HEK293 (cell line): ENCODE results near the gene TRMT61A.

Experiments used
- CTCF ChIA-PET: fragments of 350-600 bp; formaldehyde crosslinking; extraction: SDS; loops from one replicate; lab custom pipeline; 2021; ENCODE audit warnings: antibody characterized with exemption; lab: Yijun Ruan, JAX
- POLR2A ChIA-PET: fragments of 300-600 bp; formaldehyde crosslinking; extraction: SDS; loops from one replicate; lab custom pipeline; 2020; ENCODE audit warnings: antibody characterized with exemption, inconsistent platforms; lab: Yijun Ruan, JAX
- H3K27ac ChIP-seq: fragments of 200-500 bp; sonication (Bioruptor generic); 2 replicates; pipeline ENCODE4 v1.5.1; 2014; ENCODE audit warnings: low read depth, low read length, control low read depth, inconsistent platforms; ENCODE audit errors: extremely low read depth
- H3K36me3 ChIP-seq, 2 experiments: fragments of 200-500 bp in 1 of 2; sonication (Bioruptor generic) in 1 of 2; 1 replicate in 1 of 2; 2 replicates in 1 of 2; pipeline ENCODE4 v1.5.1; 2014 to 2017; ENCODE audit warnings: inconsistent platforms in 2 of 2, low read length in 2 of 2; ENCODE audit not compliant: control insufficient read depth in 2 of 2, insufficient read depth in 1 of 2
- H3K4me1 ChIP-seq: fragments of 200-500 bp; sonication (Bioruptor generic); 2 replicates; pipeline ENCODE4 v1.5.1; 2014; ENCODE audit warnings: mild to moderate bottlenecking, low read length, inconsistent platforms; ENCODE audit not compliant: control insufficient read depth, insufficient read depth
- H3K4me3 ChIP-seq: 2 replicates; pipeline ENCODE4 v1.5.1; 2011; ENCODE audit warnings: low read depth, mild to moderate bottlenecking, control low read depth, low read length, moderate library complexity
- H3K9me3 ChIP-seq: fragments of 200-500 bp; sonication (Bioruptor generic); 2 replicates; pipeline ENCODE4 v1.5.1; 2014; ENCODE audit warnings: low read depth, low read length, inconsistent platforms; ENCODE audit not compliant: control insufficient read depth, insufficient read depth
- PRDM1 ChIP-seq: fragments of 450-650 bp; formaldehyde crosslinking; IDR thresholded peaks from 2 replicates; pipeline ENCODE4; 2016; ENCODE audit warnings: missing biosample characterization, missing genetic modification characterization
- SCRT1 ChIP-seq: fragments of 450-650 bp; formaldehyde crosslinking; IDR thresholded peaks from 2 replicates; pipeline ENCODE4 v1.5.1; 2016; ENCODE audit warnings: missing biosample characterization, missing genetic modification characterization, borderline replicate concordance
- SCRT2 ChIP-seq: fragments of 450-650 bp; formaldehyde crosslinking; IDR thresholded peaks from 2 replicates; pipeline ENCODE4 v1.5.1; 2016; ENCODE audit warnings: missing biosample characterization, missing genetic modification characterization
- SP2 ChIP-seq: fragments of 450-650 bp; formaldehyde crosslinking; IDR thresholded peaks from 2 replicates; pipeline ENCODE4 v1.5.1; 2016; ENCODE audit warnings: missing biosample characterization, missing genetic modification characterization
- ZBTB17 ChIP-seq: fragments of 450-650 bp; formaldehyde crosslinking; IDR thresholded peaks from 2 replicates; pipeline ENCODE4 v1.5.1; 2016; ENCODE audit warnings: missing biosample characterization, missing genetic modification characterization
- ZBTB49 ChIP-seq: fragments of 450-650 bp; formaldehyde crosslinking; IDR thresholded peaks from 2 replicates; pipeline ENCODE4 v1.5.1; 2016; ENCODE audit warnings: missing biosample characterization, missing genetic modification characterization, low read depth
- ZBTB8A ChIP-seq: fragments of 450-650 bp; formaldehyde crosslinking; IDR thresholded peaks from 2 replicates; pipeline ENCODE4 v1.5.1; 2016; ENCODE audit warnings: missing biosample characterization, missing genetic modification characterization
- ZNF112 ChIP-seq: fragments of 450-650 bp; formaldehyde crosslinking; IDR thresholded peaks from 2 replicates; pipeline ENCODE4 v1.5.0; 2017; ENCODE audit warnings: missing biosample characterization, missing genetic modification characterization
- ZNF169 ChIP-seq: fragments of 450-650 bp; formaldehyde crosslinking; IDR thresholded peaks from 2 replicates; pipeline ENCODE4 v1.5.1; 2016; ENCODE audit warnings: missing biosample characterization, missing genetic modification characterization
- ZNF214 ChIP-seq: fragments of 450-650 bp; formaldehyde crosslinking; IDR thresholded peaks from 2 replicates; pipeline ENCODE4 v1.5.1; 2017; ENCODE audit warnings: missing biosample characterization, mild to moderate bottlenecking, missing genetic modification characterization, borderline replicate concordance
- ZNF223 ChIP-seq: fragments of 450-650 bp; formaldehyde crosslinking; IDR thresholded peaks from 2 replicates; pipeline ENCODE4 v1.5.1; 2016; ENCODE audit warnings: missing biosample characterization, missing genetic modification characterization
- ZNF341 ChIP-seq: fragments of 450-650 bp; formaldehyde crosslinking; IDR thresholded peaks from 2 replicates; pipeline ENCODE4; 2016; ENCODE audit warnings: low read depth, missing biosample characterization, missing genetic modification characterization
- ZNF501 ChIP-seq: fragments of 450-650 bp; formaldehyde crosslinking; IDR thresholded peaks from 2 replicates; pipeline ENCODE4 v1.5.1; 2016; ENCODE audit warnings: missing biosample characterization, missing genetic modification characterization
- ZNF510 ChIP-seq: fragments of 450-650 bp; formaldehyde crosslinking; IDR thresholded peaks from 2 replicates; pipeline ENCODE4 v1.5.1; 2018; ENCODE audit warnings: mild to moderate bottlenecking, missing genetic modification characterization, missing biosample characterization; ENCODE audit not compliant: insufficient replicate concordance
- ZNF600 ChIP-seq: fragments of 450-650 bp; formaldehyde crosslinking; IDR thresholded peaks from 2 replicates; pipeline ENCODE4 v1.5.1; 2016; ENCODE audit warnings: missing biosample characterization, missing genetic modification characterization
- ZNF624 ChIP-seq: fragments of 450-650 bp; formaldehyde crosslinking; IDR thresholded peaks from 2 replicates; pipeline ENCODE4 v1.5.1; 2017; ENCODE audit warnings: missing biosample characterization, missing genetic modification characterization
- ZNF658 ChIP-seq: fragments of 450-650 bp; formaldehyde crosslinking; IDR thresholded peaks from 2 replicates; pipeline ENCODE4; 2016; ENCODE audit warnings: missing biosample characterization, missing genetic modification characterization
- ZNF677 ChIP-seq: fragments of 450-650 bp; IDR thresholded peaks from 2 replicates; pipeline ENCODE4 v1.5.0; 2018; ENCODE audit warnings: missing biosample characterization, mild to moderate bottlenecking, missing genetic modification characterization, moderate library complexity
- ZNF830 ChIP-seq: fragments of 450-650 bp; IDR thresholded peaks from 2 replicates; pipeline ENCODE4 v1.5.0; 2018; ENCODE audit warnings: missing biosample characterization, missing genetic modification characterization, low read depth, mild to moderate bottlenecking, moderate library complexity
- ZXDB ChIP-seq: fragments of 450-650 bp; formaldehyde crosslinking; IDR thresholded peaks from 2 replicates; pipeline ENCODE4 v1.5.1; 2016; ENCODE audit warnings: missing biosample characterization, missing genetic modification characterization
- TF ChIP-seq, protein P1 (sequence below): fragments of 450-650 bp; formaldehyde crosslinking; conservative IDR thresholded peaks from 2 replicates; pipeline ENCODE4 v1.5.1; 2016; ENCODE audit warnings: low read depth, missing biosample characterization, missing genetic modification characterization
- TF ChIP-seq, protein P2 (sequence below): fragments of 450-650 bp; formaldehyde crosslinking; IDR thresholded peaks from 2 replicates; pipeline ENCODE4 v1.5.1; 2016; ENCODE audit warnings: missing biosample characterization, missing genetic modification characterization
- TF ChIP-seq, protein P3 (sequence below): fragments of 450-650 bp; IDR thresholded peaks from 2 replicates; pipeline ENCODE4 v1.5.1; 2018; ENCODE audit warnings: missing biosample characterization, missing genetic modification characterization

Gene TRMT61A

DNA sequence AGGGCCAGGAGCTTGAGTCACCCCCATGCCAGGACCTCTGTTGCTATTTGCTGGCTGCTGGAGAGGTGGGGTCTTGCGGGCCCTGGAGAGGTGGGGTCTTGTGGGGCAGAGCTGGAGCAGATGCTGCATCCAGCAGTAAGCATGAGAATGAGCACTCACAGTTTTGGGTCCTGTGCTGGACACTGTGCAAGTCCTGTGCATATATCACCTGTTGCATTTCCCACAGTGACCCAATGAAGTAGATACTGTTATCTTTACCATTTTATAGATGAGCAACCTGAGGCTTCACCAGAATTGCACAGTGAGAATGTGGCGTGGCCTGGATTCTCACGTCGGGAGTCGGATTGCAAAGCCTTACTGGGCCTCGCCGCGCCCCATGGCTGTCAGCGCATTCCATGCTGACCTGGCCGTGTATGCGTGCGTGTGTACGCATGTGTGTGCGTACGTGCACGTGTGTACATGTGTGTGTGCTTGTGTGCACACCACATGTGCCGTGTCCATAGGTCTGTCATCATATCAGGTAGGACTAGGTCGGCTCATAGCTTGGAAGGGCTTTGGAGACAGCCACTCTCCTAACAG is 45.8 kb downstream of the TRMT61A start:
- Histone ChIP-seq H3K36me3 (peaks cover 10 to 34% of the 10 kb centered on the region in 2 experiments; a peak in 2 of 3 replicates), H3K27ac (no peak overlapping the region), H3K9me3 (no peaks in the 10 kb centered on the region), H3K4me3 (no peak overlapping the region), H3K4me1 (peaks cover 10% of the 10 kb centered on the region)
- peak; percentile 79; the same call in 1 of the 2 replicates for TF ChIP-seq SCRT1 (tag by site-specific recombination)
- TF ChIP-seq ZNF830 = no peak
- TF ChIP-seq ZBTB8A (tag by site-specific recombination) = no peak
- TF ChIP-seq, protein P1, sequence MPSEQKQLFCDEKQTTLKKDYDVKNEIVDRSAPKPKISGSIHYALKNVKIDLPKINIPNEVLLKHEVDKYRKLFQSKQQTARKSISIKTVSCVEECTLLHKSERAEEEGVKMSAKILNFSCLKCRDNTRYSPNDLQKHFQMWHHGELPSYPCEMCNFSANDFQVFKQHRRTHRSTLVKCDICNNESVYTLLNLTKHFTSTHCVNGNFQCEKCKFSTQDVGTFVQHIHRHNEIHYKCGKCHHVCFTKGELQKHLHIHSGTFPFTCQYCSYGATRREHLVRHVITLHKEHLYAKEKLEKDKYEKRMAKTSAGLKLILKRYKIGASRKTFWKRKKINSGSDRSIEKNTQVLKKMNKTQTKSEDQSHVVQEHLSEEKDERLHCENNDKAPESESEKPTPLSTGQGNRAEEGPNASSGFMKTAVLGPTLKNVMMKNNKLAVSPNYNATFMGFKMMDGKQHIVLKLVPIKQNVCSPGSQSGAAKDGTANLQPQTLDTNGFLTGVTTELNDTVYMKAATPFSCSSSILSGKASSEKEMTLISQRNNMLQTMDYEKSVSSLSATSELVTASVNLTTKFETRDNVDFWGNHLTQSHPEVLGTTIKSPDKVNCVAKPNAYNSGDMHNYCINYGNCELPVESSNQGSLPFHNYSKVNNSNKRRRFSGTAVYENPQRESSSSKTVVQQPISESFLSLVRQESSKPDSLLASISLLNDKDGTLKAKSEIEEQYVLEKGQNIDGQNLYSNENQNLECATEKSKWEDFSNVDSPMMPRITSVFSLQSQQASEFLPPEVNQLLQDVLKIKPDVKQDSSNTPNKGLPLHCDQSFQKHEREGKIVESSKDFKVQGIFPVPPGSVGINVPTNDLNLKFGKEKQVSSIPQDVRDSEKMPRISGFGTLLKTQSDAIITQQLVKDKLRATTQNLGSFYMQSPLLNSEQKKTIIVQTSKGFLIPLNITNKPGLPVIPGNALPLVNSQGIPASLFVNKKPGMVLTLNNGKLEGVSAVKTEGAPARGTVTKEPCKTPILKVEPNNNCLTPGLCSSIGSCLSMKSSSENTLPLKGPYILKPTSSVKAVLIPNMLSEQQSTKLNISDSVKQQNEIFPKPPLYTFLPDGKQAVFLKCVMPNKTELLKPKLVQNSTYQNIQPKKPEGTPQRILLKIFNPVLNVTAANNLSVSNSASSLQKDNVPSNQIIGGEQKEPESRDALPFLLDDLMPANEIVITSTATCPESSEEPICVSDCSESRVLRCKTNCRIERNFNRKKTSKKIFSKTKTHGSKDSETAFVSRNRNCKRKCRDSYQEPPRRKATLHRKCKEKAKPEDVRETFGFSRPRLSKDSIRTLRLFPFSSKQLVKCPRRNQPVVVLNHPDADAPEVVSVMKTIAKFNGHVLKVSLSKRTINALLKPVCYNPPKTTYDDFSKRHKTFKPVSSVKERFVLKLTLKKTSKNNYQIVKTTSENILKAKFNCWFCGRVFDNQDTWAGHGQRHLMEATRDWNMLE (tag by site-specific recombination) = no peak
- peak; percentile 95 for TF ChIP-seq SCRT2
- TF ChIP-seq ZNF112 (tag by site-specific recombination) = no peak
- TF ChIP-seq ZBTB49 (tag by site-specific recombination) = no peak
- TF ChIP-seq ZNF169 (tag by site-specific recombination) = no peak
- no peak for TF ChIP-seq ZNF624 (tag by site-specific recombination)
- no peak for TF ChIP-seq ZNF214 (tag by site-specific recombination)
- TF ChIP-seq ZNF223 (tag by site-specific recombination) = no peak
- no peak for TF ChIP-seq PRDM1
- TF ChIP-seq ZNF677 = no peak
- TF ChIP-seq ZXDB (tag by site-specific recombination) = no peak
- ChIA-PET POLR2A (no interaction called here), CTCF (interaction anchor here (0.8 to 1.9 kb wide), 2 partner anchors 72 to 105 kb away, joined by 3 to 5 read pairs; no protein-coding TSS in a partner anchor)

DNA sequence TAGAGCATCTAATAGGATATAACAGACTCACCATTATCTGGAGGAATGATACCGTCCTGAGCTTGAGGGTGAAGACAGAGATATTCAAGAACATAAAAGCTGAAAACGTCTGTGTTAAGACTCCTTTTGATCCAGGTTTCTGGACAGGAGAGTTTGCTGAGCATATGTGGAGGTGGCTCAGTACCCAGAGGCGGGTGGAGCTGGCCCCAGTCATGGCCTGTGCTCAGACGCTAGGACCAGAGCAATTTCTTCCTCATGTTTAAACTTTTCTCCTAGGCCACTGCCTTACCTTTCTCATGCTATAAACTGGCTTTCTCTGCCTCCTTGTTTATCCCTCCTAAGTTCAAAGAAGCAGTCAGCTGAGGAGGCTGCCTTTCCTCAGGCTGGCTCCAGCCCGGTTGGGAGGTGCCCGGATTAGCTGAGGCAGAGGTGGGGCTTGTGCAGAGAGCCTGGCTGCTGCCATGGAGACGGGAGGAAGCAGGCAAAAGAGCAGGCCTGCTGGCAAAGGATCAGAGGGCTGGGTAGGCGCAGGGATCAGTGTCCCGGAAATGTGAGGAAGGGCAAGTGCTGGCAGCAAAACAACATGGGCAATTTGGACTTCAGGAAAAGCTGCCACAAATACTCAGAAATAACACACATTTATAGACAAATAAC is 47.5 kb downstream of the TRMT61A start:
- peaks cover 10 to 37% of the 10 kb centered on the region in 2 experiments; a peak in 2 of 3 replicates for H3K36me3 ChIP-seq
- H3K27ac ChIP-seq = peak overlapping the region; percentile 17
- no peak overlapping the region for H3K4me3 ChIP-seq
- H3K9me3 ChIP-seq = no peaks in the 10 kb centered on the region
- POLR2A ChIA-PET = interaction anchor here (0.6 kb wide), 1 partner anchor 525 kb away, joined by 6 read pairs; no protein-coding TSS in a partner anchor
- CTCF ChIA-PET = interaction anchor here (0.5 to 1.9 kb wide), 6 partner anchors 73 to 380 kb away, joined by 3 to 5 read pairs (median 4); no protein-coding TSS in a partner anchor
- H3K4me1 ChIP-seq = peaks cover 10% of the 10 kb centered on the region
- TF ChIP-seq ZNF510 (tag by site-specific recombination) = no peak
- peak; percentile 93 for TF ChIP-seq ZNF600
- peak; percentile 60 for TF ChIP-seq ZXDB (tag by site-specific recombination)
- TF ChIP-seq SP2 (tag by site-specific recombination) = peak; percentile 68
- TF ChIP-seq ZBTB17 (tag by site-specific recombination) = peak; percentile 95
- TF ChIP-seq, protein P2, sequence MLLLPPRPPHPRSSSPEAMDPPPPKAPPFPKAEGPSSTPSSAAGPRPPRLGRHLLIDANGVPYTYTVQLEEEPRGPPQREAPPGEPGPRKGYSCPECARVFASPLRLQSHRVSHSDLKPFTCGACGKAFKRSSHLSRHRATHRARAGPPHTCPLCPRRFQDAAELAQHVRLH (tag by site-specific recombination) = peak; percentile 88
- TF ChIP-seq, protein P3, sequence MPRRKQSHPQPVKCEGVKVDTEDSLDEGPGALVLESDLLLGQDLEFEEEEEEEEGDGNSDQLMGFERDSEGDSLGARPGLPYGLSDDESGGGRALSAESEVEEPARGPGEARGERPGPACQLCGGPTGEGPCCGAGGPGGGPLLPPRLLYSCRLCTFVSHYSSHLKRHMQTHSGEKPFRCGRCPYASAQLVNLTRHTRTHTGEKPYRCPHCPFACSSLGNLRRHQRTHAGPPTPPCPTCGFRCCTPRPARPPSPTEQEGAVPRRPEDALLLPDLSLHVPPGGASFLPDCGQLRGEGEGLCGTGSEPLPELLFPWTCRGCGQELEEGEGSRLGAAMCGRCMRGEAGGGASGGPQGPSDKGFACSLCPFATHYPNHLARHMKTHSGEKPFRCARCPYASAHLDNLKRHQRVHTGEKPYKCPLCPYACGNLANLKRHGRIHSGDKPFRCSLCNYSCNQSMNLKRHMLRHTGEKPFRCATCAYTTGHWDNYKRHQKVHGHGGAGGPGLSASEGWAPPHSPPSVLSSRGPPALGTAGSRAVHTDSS (tag by site-specific recombination) = peak; percentile 46
- no peak for TF ChIP-seq ZNF658 (tag by site-specific recombination)
- no peak for TF ChIP-seq ZNF501 (tag by site-specific recombination)
- TF ChIP-seq ZNF341 = peak; percentile 88
